ENCODE data around the gene RYR3. TPM values are rescaled to one million over a fixed set of nuclear protein-coding genes. Genes with fewer than 3 reads are reported as not detected.

Gene RYR3
- total and polyA plus RNA-seq, 7 donors = 2.5 to 159 (median 24.0) TPM

- Histone ChIP-seq H3K27ac (no peak overlapping the region), H3K36me3 (ENCODE audit: insufficient read depth in 1 of 2, low read depth in 1 of 2) (peaks cover 0 to under 1% of the 10 kb centered on the region in 2 donors), H3K4me3 (no peak overlapping the region), H3K9me3 (no peaks in the 10 kb centered on the region), H3K4me1 (no peaks in the 10 kb centered on the region), H3K27me3 (ENCODE audit: insufficient read depth in 3 of 3, low read length in 2 of 3) (no peaks in the 10 kb centered on the region)
- 28 to 48% (median 29%) methylated on average over 5 of the region's 5 CpGs for WGBS, 3 donors
- intact Hi-C loops (cut with DNase I) = no loop called here
- peak in 1 of 4 donors; percentile 60 for ATAC-seq
- no peak for TF ChIP-seq CTCF (IDR thresholded peaks at IDR 0.05)
- no peak for DNase-seq
Observed at GRCh38 chr15:33618350-33618749, 307.6 kb downstream of the RYR3 start.

- TF ChIP-seq CTCF (IDR thresholded peaks at IDR 0.05) = no peak
- no peak for ATAC-seq
Observed at GRCh38 chr15:33621141-33621540, 310.4 kb downstream of the RYR3 start.

GRCh38 chr15:33623010-33623409 lies 312.2 kb downstream of the RYR3 start:
- no peak for TF ChIP-seq CTCF (IDR thresholded peaks at IDR 0.05)
- 88 to 91% (median 90%) methylated on average over 7 of the region's 7 CpGs for WGBS, 3 donors
- peaks cover 0 to 11% of the 10 kb centered on the region in 2 donors for H3K36me3 ChIP-seq (ENCODE audit: insufficient read depth in 1 of 2, low read depth in 1 of 2)
- H3K9me3 ChIP-seq = no peaks in the 10 kb centered on the region
- H3K4me3 ChIP-seq = no peak overlapping the region
- ATAC-seq = no peak
- no peak for DNase-seq
- H3K4me1 ChIP-seq = no peaks in the 10 kb centered on the region
- no peaks in the 10 kb centered on the region for H3K27me3 ChIP-seq (ENCODE audit: insufficient read depth in 3 of 3, low read length in 2 of 3)
- H3K27ac ChIP-seq = no peak overlapping the region
- intact Hi-C loops (cut with DNase I) = no loop called here

More at GRCh38 chr15:33621141-33621540, 310.4 kb downstream of the RYR3 start:
- H3K9me3 ChIP-seq = no peaks in the 10 kb centered on the region
- intact Hi-C loops (cut with DNase I) = no loop called here
- no peaks in the 10 kb centered on the region for H3K27me3 ChIP-seq (ENCODE audit: insufficient read depth in 3 of 3, low read length in 2 of 3)
- H3K4me3 ChIP-seq = no peak overlapping the region
- DNase-seq = no peak
- no peaks in the 10 kb centered on the region for H3K4me1 ChIP-seq
- peaks cover 0 to 11% of the 10 kb centered on the region in 2 donors for H3K36me3 ChIP-seq (ENCODE audit: insufficient read depth in 1 of 2, low read depth in 1 of 2)
- no peak overlapping the region for H3K27ac ChIP-seq

GRCh38 chr15:33624439-33624838 lies 313.7 kb downstream of the RYR3 start:
- Histone ChIP-seq H3K9me3 (no peaks in the 10 kb centered on the region), H3K27ac (no peak overlapping the region), H3K4me3 (no peak overlapping the region), H3K36me3 (ENCODE audit: insufficient read depth in 1 of 2, low read depth in 1 of 2) (peaks cover 0 to 11% of the 10 kb centered on the region in 2 donors), H3K4me1 (no peaks in the 10 kb centered on the region), H3K27me3 (ENCODE audit: insufficient read depth in 3 of 3, low read length in 2 of 3) (no peaks in the 10 kb centered on the region)
- intact Hi-C loops (cut with DNase I) = no loop called here
- ATAC-seq = no peak
- no peak for DNase-seq
- no peak for TF ChIP-seq CTCF (IDR thresholded peaks at IDR 0.05)
- 52 to 61% (median 54%) methylated on average over 3 of the region's 3 CpGs for WGBS, 3 donors

- peak in 3 of 4 donors; percentile 50 to 63 (median 53) for ATAC-seq
- H3K4me1 ChIP-seq = no peaks in the 10 kb centered on the region
- H3K4me3 ChIP-seq = no peak overlapping the region
- 37 to 41% (median 40%) methylated on average over 4 of the region's 4 CpGs for WGBS, 3 donors
- no peak for TF ChIP-seq CTCF (IDR thresholded peaks at IDR 0.05)
- H3K36me3 ChIP-seq (ENCODE audit: insufficient read depth in 1 of 2, low read depth in 1 of 2) = peaks cover 0 to 19% of the 10 kb centered on the region in 2 donors
- intact Hi-C loops (cut with DNase I) = no loop called here
- no peak overlapping the region for H3K27ac ChIP-seq
- H3K27me3 ChIP-seq (ENCODE audit: insufficient read depth in 3 of 3, low read length in 2 of 3) = no peaks in the 10 kb centered on the region
- H3K9me3 ChIP-seq = no peaks in the 10 kb centered on the region
- no peak for DNase-seq
Observed at GRCh38 chr15:33629647-33630046, 318.9 kb downstream of the RYR3 start.

All from psoas muscle (tissue), 8 donors.